ENCODE measurements around the gene KIAA1671. TPM values are rescaled to one million over a fixed set of nuclear protein-coding genes. Genes with fewer than 3 reads are reported as not detected.

Gene KIAA1671
- total and polyA plus RNA-seq, 2 donors (not counting 1 experiment from before 2014, with no cell fraction given), result 0.01 to 0.02 TPM

- POLR2A ChIA-PET, result no interaction called here
Measured at GRCh38 chr22:24983151-24983550, 30.6 kb downstream of the KIAA1671 start.

GRCh38 chr22:24984122-24984521 is 31.6 kb downstream of the KIAA1671 start:
- Mint-ChIP-seq H3K4me3 (no peak overlapping the region), H3K4me1 (no peaks in the 10 kb centered on the region), H3K27me3 (peaks cover 25% of the 10 kb centered on the region), H3K27ac (no peak overlapping the region), H3K9me3 (ENCODE audit: insufficient read depth) (no peaks in the 10 kb centered on the region)
- H3K79me2 ChIP-seq (ENCODE audit: control insufficient read depth, insufficient read depth, low read length), result no peaks in the 10 kb centered on the region
- no peak overlapping the region for H3K4me3 ChIP-seq (ENCODE audit: control extremely low read depth in 1 of 5, extremely low read depth in 1 of 5, insufficient read depth in 1 of 5, low read depth in 2 of 5, low read length in 4 of 5)
- POLR2A ChIA-PET, result interaction anchor here (0.7 kb wide), 1 partner anchor 23 kb away, joined by 11 read pairs; no protein-coding TSS in a partner anchor
- H3K9me3 ChIP-seq (ENCODE audit: control extremely low read depth in 1 of 3, control insufficient read depth in 2 of 3, insufficient read depth in 1 of 3, low read length in 2 of 3), result peaks cover 0 to 12% (median 0%) of the 10 kb centered on the region in 3 donors
- TF ChIP-seq EZH2 (IDR thresholded peaks at IDR 0.05; ENCODE audit: borderline replicate concordance, insufficient read depth, low read depth, low read length, poor library complexity, severe bottlenecking) (no peak), CTCF (IDR thresholded peaks at IDR 0.05) (no peak)
- H3K36me3 ChIP-seq (replicated peaks in 1 of 2; ENCODE audit: control extremely low read depth in 1 of 2, control insufficient read depth in 1 of 2, extremely low read depth in 1 of 2, insufficient read depth in 2 of 2, low read length in 1 of 2), result no peaks in the 10 kb centered on the region
- H3K4me2 ChIP-seq (replicated peaks; ENCODE audit: low read depth, low read length, poor library complexity, severe bottlenecking), result no peak overlapping the region
- 100% methylated on average over 1 of the region's 1 CpG for WGBS (ENCODE audit: insufficient coverage)
- H3K27ac ChIP-seq (ENCODE audit: low read length in 2 of 2), result no peak overlapping the region
- no peak overlapping the region for H2AFZ ChIP-seq (ENCODE audit: insufficient read depth, low read depth, low read length, poor library complexity, severe bottlenecking)
- no peak for DNase-seq
- no peak for ATAC-seq (ENCODE audit: low read depth)
- peaks cover 0 to 9% (median 1%) of the 10 kb centered on the region in 4 experiments for H3K27me3 ChIP-seq (replicated peaks in 1 of 4; ENCODE audit: control extremely low read depth in 1 of 4, control insufficient read depth in 3 of 4, insufficient read depth in 4 of 4, low read length in 3 of 4)
- H4K20me1 ChIP-seq (ENCODE audit: control insufficient read depth, insufficient read depth, low read length, poor library complexity, severe bottlenecking), result no peaks in the 10 kb centered on the region
- H3K4me1 ChIP-seq (ENCODE audit: control insufficient read depth in 2 of 2, insufficient read depth in 2 of 2, low read length in 2 of 2), result no peaks in the 10 kb centered on the region
- CTCF ChIA-PET, result interaction anchor here (0.7 kb wide), 1 partner anchor 18 kb away, joined by 6 read pairs; no protein-coding TSS in a partner anchor
- no peak overlapping the region for H3K9ac ChIP-seq (ENCODE audit: low read length)
- intact Hi-C loops (cut with micrococcal nuclease), result no loop called here

More at GRCh38 chr22:24983151-24983550, 30.6 kb downstream of the KIAA1671 start:
- Histone ChIP-seq H3K4me3 (ENCODE audit: control extremely low read depth in 1 of 5, extremely low read depth in 1 of 5, insufficient read depth in 1 of 5, low read depth in 2 of 5, low read length in 4 of 5) (no peak overlapping the region), H4K20me1 (ENCODE audit: control insufficient read depth, insufficient read depth, low read length, poor library complexity, severe bottlenecking) (no peaks in the 10 kb centered on the region), H3K4me1 (ENCODE audit: control insufficient read depth in 2 of 2, insufficient read depth in 2 of 2, low read length in 2 of 2) (no peaks in the 10 kb centered on the region), H3K4me2 (replicated peaks; ENCODE audit: low read depth, low read length, poor library complexity, severe bottlenecking) (no peak overlapping the region), H2AFZ (ENCODE audit: insufficient read depth, low read depth, low read length, poor library complexity, severe bottlenecking) (no peak overlapping the region), H3K27me3 (replicated peaks in 1 of 4; ENCODE audit: control extremely low read depth in 1 of 4, control insufficient read depth in 3 of 4, insufficient read depth in 4 of 4, low read length in 3 of 4) (peaks cover 0 to 6% (median 0%) of the 10 kb centered on the region in 4 experiments), H3K9ac (ENCODE audit: low read length) (no peak overlapping the region), H3K27ac (ENCODE audit: low read length in 2 of 2) (no peak overlapping the region), H3K36me3 (replicated peaks in 1 of 2; ENCODE audit: control extremely low read depth in 1 of 2, control insufficient read depth in 1 of 2, extremely low read depth in 1 of 2, insufficient read depth in 2 of 2, low read length in 1 of 2) (no peaks in the 10 kb centered on the region), H3K9me3 (ENCODE audit: control extremely low read depth in 1 of 3, control insufficient read depth in 2 of 3, insufficient read depth in 1 of 3, low read length in 2 of 3) (peaks cover 0 to 12% (median 0%) of the 10 kb centered on the region in 3 donors), H3K79me2 (ENCODE audit: control insufficient read depth, insufficient read depth, low read length) (no peaks in the 10 kb centered on the region)
- CTCF ChIA-PET, result interaction anchor here (0.7 kb wide), 1 partner anchor 116 kb away, joined by 3 read pairs; no protein-coding TSS in a partner anchor
- Mint-ChIP-seq H3K27me3 (peaks cover 21% of the 10 kb centered on the region), H3K27ac (no peak overlapping the region), H3K4me3 (no peak overlapping the region), H3K9me3 (ENCODE audit: insufficient read depth) (no peaks in the 10 kb centered on the region), H3K4me1 (no peaks in the 10 kb centered on the region)
- ATAC-seq (ENCODE audit: low read depth) (no peak), DNase-seq (no peak)
- TF ChIP-seq CTCF (IDR thresholded peaks at IDR 0.05) (no peak), EZH2 (IDR thresholded peaks at IDR 0.05; ENCODE audit: borderline replicate concordance, insufficient read depth, low read depth, low read length, poor library complexity, severe bottlenecking) (no peak)
- WGBS (ENCODE audit: insufficient coverage), result 90% methylated on average over 2 of the region's 5 CpGs
- intact Hi-C loops (cut with micrococcal nuclease), result no loop called here
